Left lung (tissue), 10 donors: ENCODE data around the gene PRDM5. TPM values are rescaled to one million over a fixed set of nuclear protein-coding genes. Genes with fewer than 3 reads are reported as not detected.

Experiments used
- ATAC-seq: fragments of 200-7000 bp; cut with Tn5 transposase; one replicate; pipeline ENCODE4 v1.9.1; 2020; ENCODE audit warnings: moderate library complexity
- DNase-seq, 4 donors: peaks; one replicate each; pipeline ENCODE4 v3.0.0-alpha.2; 2013 to 2020
- H3K27ac ChIP-seq, 2 donors: fragments of 200-600 bp; sonication (generic) in 1 of 2; one replicate each; pipeline versions ENCODE4 v1.5.0 to v1.8.0; 2020 to 2021
- H3K27me3 ChIP-seq, 2 donors: fragments of 200-600 bp; sonication (generic) in 1 of 2; one replicate each; pipeline versions ENCODE4 v1.5.0 to v1.8.0; 2020 to 2021
- H3K36me3 ChIP-seq, 2 donors: fragments of 200-600 bp; sonication (generic) in 1 of 2; one replicate each; pipeline versions ENCODE4 v1.5.0 to v1.8.0; 2020 to 2021
- H3K4me1 ChIP-seq, 2 donors: fragments of 200-600 bp; one replicate each; pipeline ENCODE4 v1.8.0; 2021
- H3K4me3 ChIP-seq, 2 donors: fragments of 200-600 bp; sonication (generic) in 1 of 2; one replicate each; pipeline versions ENCODE4 v1.5.0 to v1.8.0; 2020 to 2021; ENCODE audit warnings: mild to moderate bottlenecking in 1 of 2
- H3K9me3 ChIP-seq, 2 donors: fragments of 200-600 bp; sonication (generic) in 1 of 2; one replicate each; pipeline versions ENCODE4 v1.5.0 to v1.8.0; 2020 to 2021
- intact Hi-C, 2 donors: fragments of 100-400 bp; cut with DNase I; formaldehyde crosslinking; loops; one replicate each; pipeline versions ENCODE4 v1.11.2 to v1.14.2; 2022
- polyA plus RNA-seq, 6 donors: library from polyadenylated mRNA; unstranded; fragments of 120-200 nt; gene quantifications; one replicate each; pipeline ENCODE4 v1.2.1, GENCODE V29; 2013; ENCODE audit not compliant: insufficient read length in 6 of 6
- total RNA-seq, 2 donors: library from RNA; stranded (reverse); fragmentation: NEBNext Ultra II Directional; extraction: Animal tissue kit (Norgen Biotek cat#: 25700); gene quantifications; one replicate each; pipeline ENCODE4 v1.2.1, GENCODE V29; 2021
- TF ChIP-seq, protein P1 (sequence below), 2 donors: fragments of 200-600 bp; sonication (generic) in 1 of 2; IDR thresholded peaks; one replicate each; pipeline versions ENCODE4 v1.5.0 to v1.8.0; 2021; ENCODE audit warnings: antibody characterized with exemption in 2 of 2
- donor health status: DM: no; HTN: yes; CAD: no.
- donor health status: DM: no; HTN: no; CAD: no.

The PRDM5 gene
- total and polyA plus RNA-seq, 8 donors: 12.1 to 35.1 (median 30.3) TPM

DNA sequence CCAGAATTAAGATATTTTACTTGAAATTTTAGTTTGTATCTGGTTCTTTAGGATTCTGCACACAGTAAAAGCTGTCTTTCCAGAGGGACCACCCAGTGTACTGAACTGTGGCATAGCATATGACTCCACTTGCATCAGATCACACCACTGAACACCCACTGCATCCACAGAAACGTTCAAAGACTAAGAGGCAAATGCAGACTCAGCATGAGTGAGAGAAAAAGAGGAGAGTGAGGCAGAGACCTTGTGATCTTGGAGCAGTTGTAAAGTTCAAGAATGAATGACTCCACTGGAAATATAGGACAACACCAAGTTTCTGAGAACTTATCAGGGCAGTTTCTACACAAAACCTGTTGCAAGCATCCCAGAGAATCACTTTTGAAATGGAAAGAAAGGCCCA, 20.8 kb downstream of the PRDM5 start:
- Histone ChIP-seq H3K4me1 (no peaks in the 10 kb centered on the region), H3K36me3 (no peaks in the 10 kb centered on the region), H3K4me3 (no peak overlapping the region), H3K27ac (no peak overlapping the region), H3K9me3 (no peaks in the 10 kb centered on the region), H3K27me3 (no peaks in the 10 kb centered on the region)
- ATAC-seq (no peak), DNase-seq (no peak)
- TF ChIP-seq, protein P1, sequence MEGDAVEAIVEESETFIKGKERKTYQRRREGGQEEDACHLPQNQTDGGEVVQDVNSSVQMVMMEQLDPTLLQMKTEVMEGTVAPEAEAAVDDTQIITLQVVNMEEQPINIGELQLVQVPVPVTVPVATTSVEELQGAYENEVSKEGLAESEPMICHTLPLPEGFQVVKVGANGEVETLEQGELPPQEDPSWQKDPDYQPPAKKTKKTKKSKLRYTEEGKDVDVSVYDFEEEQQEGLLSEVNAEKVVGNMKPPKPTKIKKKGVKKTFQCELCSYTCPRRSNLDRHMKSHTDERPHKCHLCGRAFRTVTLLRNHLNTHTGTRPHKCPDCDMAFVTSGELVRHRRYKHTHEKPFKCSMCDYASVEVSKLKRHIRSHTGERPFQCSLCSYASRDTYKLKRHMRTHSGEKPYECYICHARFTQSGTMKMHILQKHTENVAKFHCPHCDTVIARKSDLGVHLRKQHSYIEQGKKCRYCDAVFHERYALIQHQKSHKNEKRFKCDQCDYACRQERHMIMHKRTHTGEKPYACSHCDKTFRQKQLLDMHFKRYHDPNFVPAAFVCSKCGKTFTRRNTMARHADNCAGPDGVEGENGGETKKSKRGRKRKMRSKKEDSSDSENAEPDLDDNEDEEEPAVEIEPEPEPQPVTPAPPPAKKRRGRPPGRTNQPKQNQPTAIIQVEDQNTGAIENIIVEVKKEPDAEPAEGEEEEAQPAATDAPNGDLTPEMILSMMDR (IDR thresholded peaks at IDR 0.05): no peak
- intact Hi-C loops: no loop called here

DNA sequence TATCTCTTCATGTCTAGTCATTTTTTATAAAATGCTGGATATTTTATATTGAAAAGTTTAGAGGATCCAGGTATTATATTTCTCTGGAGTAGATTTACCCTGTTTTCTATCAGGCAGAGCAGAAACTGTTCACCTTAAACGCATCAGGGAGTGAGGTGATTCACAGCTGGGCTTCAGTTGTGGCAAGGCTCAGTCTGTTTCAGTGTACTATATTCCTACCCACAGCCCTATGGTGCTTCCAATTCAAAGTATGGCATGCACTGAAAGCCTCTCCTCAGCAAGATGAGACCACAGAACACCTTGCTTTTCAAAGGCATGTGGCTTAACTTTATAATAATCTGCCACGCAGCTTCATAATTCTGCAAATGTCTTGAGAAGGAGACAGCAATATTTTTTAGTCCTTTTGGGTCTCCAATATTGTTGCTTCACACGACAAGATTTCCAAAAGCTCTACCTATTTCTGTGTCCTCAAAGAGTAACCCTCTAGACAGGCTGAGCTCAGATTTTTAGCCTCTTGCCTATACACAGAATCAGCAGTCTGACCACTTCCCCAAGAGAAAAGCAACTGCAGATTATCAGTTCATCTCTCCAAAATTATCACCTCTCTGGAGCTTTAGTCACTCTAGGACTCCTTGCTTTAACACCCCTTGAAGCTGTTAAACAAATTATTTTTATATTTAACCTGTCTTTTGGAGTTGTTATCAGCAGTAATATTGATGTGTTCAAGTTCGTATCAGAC, 24.4 kb downstream of the PRDM5 start:
- Histone ChIP-seq H3K27ac (no peak overlapping the region), H3K9me3 (no peaks in the 10 kb centered on the region), H3K36me3 (no peaks in the 10 kb centered on the region), H3K4me3 (no peak overlapping the region), H3K27me3 (no peaks in the 10 kb centered on the region), H3K4me1 (no peaks in the 10 kb centered on the region)
- TF ChIP-seq, protein P1 (IDR thresholded peaks at IDR 0.05): no peak
- no peak for DNase-seq
- intact Hi-C loops: no loop called here
- no peak for ATAC-seq

GRCh38 chr4:120895554-120895953, 27.0 kb downstream of the PRDM5 start:
- Histone ChIP-seq H3K4me3 (no peak overlapping the region), H3K4me1 (no peaks in the 10 kb centered on the region), H3K27ac (no peak overlapping the region), H3K27me3 (no peaks in the 10 kb centered on the region), H3K9me3 (no peaks in the 10 kb centered on the region), H3K36me3 (no peaks in the 10 kb centered on the region)
- TF ChIP-seq, protein P1 (IDR thresholded peaks at IDR 0.05): no peak
- intact Hi-C loops: no loop called here
- ATAC-seq: no peak
- no peak for DNase-seq

- ATAC-seq (no peak), DNase-seq (no peak)
- no peak overlapping the region for H3K27ac ChIP-seq
- intact Hi-C loops: no loop called here
- H3K27me3 ChIP-seq: no peaks in the 10 kb centered on the region
- TF ChIP-seq, protein P1 (IDR thresholded peaks at IDR 0.05): no peak
- H3K4me1 ChIP-seq: no peaks in the 10 kb centered on the region
- H3K9me3 ChIP-seq: no peaks in the 10 kb centered on the region
- no peaks in the 10 kb centered on the region for H3K36me3 ChIP-seq
- no peak overlapping the region for H3K4me3 ChIP-seq
These were observed 29.2 kb downstream of the PRDM5 start for GRCh38 chr4:120893314-120893713.

- H3K4me1 ChIP-seq: no peaks in the 10 kb centered on the region
- TF ChIP-seq, protein P1 (IDR thresholded peaks at IDR 0.05): no peak
- DNase-seq (peak in 1 of 4 donors; percentile 45), ATAC-seq (no peak)
- intact Hi-C loops: no loop called here
- H3K9me3 ChIP-seq: peaks cover 0 to 4% of the 10 kb centered on the region in 2 donors
- no peak overlapping the region for H3K27ac ChIP-seq
- H3K27me3 ChIP-seq: no peaks in the 10 kb centered on the region
- no peak overlapping the region for H3K4me3 ChIP-seq
- H3K36me3 ChIP-seq: peaks cover 0 to 6% of the 10 kb centered on the region in 2 donors
These were observed 36.3 kb downstream of the PRDM5 start for GRCh38 chr4:120886191-120886590.
